HCT116 (cell line): Measurements from ENCODE around the gene RCOR3. TPM values are rescaled to one million over a fixed set of nuclear protein-coding genes. Genes with fewer than 3 reads are reported as not detected.

Experiments used
- ATAC-seq: fragments of 200-7000 bp; cut with Tn5 transposase; 2 replicates; pipeline ENCODE4 v1.9.1; 2020; ENCODE audit warnings: mild to moderate bottlenecking, moderate library complexity
- BruUV-seq: library from RNA; stranded (reverse); fragments of 400-500 nt; replicated peaks from 2 replicates; lab custom pipeline; 2021; lab: Mats Ljungman, UMichigan
- CTCF ChIA-PET: fragments of 300-600 bp; sonication (Branson Sonifier 250); formaldehyde crosslinking; loops from one replicate; lab custom pipeline; 2021; ENCODE audit warnings: antibody characterized with exemption; lab: Charles Lee
- POLR2A ChIA-PET: fragments of 300-600, 350-600 bp; sonication (Branson Sonifier 250); formaldehyde crosslinking; loops from one replicate; lab custom pipeline; 2021; ENCODE audit warnings: antibody characterized with exemption; lab: Charles Lee
- RAD21 ChIA-PET, 2 experiments: fragments of 300-600 bp; sonication (Branson Sonifier 250); formaldehyde crosslinking; loops; one replicate each; lab custom pipeline; 2023; ENCODE audit warnings: low total read pairs in 2 of 2; ENCODE audit not compliant: uncharacterized antibody in 2 of 2, unreplicated experiment in 2 of 2, low non-redundant PET in 1 of 2; lab: Charles Lee
- DNase-seq: peaks from one replicate; pipeline ENCODE4 v3.0.0-alpha.2; 2010; ENCODE audit warnings: low read depth, low spot score
- H2AFZ ChIP-seq: fragments of 200-600 bp; shearing (Covaris generic), sonication (generic); 2 replicates; pipeline ENCODE4 v1.6.1; 2017; ENCODE audit warnings: low read depth, mixed run types, mixed read lengths, antibody characterized with exemption, low read length; ENCODE audit not compliant: poor library complexity, severe bottlenecking
- H3K27ac ChIP-seq: 2 replicates; pipeline ENCODE4 v1.5.1; 2012; ENCODE audit warnings: low read depth, low read length
- H3K27me3 ChIP-seq: fragments of 200-600 bp; sonication (generic); 2 replicates; pipeline ENCODE4 v1.6.1; 2016; ENCODE audit warnings: mixed run types, low read length, mixed read lengths; ENCODE audit not compliant: insufficient read depth
- H3K36me3 ChIP-seq, 2 experiments: fragments of 200-500 bp in 1 of 2; fragments of 200-600 bp in 1 of 2; sonication (Bioruptor generic) in 1 of 2; sonication (generic) in 1 of 2; 2 replicates each; pipeline versions ENCODE4 v1.5.1 to v1.6.1; 2014 to 2016; ENCODE audit warnings: low read length in 2 of 2, inconsistent platforms in 1 of 2, mixed read lengths in 1 of 2, mixed run types in 1 of 2; ENCODE audit not compliant: insufficient read depth in 2 of 2, control insufficient read depth in 1 of 2
- H3K4me1 ChIP-seq, 2 experiments: fragments of 200-600 bp in 1 of 2; sonication (generic) in 1 of 2; 2 replicates each; pipeline versions ENCODE4 v1.5.1 to v1.6.1; 2012 to 2017; ENCODE audit warnings: low read length in 2 of 2, inconsistent platforms in 1 of 2, mild to moderate bottlenecking in 1 of 2, mixed read lengths in 1 of 2, mixed run types in 1 of 2, moderate library complexity in 1 of 2; ENCODE audit not compliant: insufficient read depth in 2 of 2, control insufficient read depth in 1 of 2
- H3K4me2 ChIP-seq: fragments of 200-600 bp; sonication (generic); 2 replicates; pipeline ENCODE4 v1.6.1; 2017; ENCODE audit warnings: mixed run types, low read length, mixed read lengths
- H3K4me3 ChIP-seq, 2 experiments: fragments of 200-600 bp in 1 of 2; sonication (generic) in 1 of 2; replicated peaks in 1 of 2; 2 replicates each; pipeline ENCODE4 v1.5.1; 2011 to 2016; ENCODE audit warnings: low read length in 2 of 2, control low read depth in 1 of 2, low read depth in 1 of 2, mild to moderate bottlenecking in 1 of 2, mixed read lengths in 1 of 2, mixed run types in 1 of 2
- H3K79me2 ChIP-seq: fragments of 200-600 bp; sonication (generic); 2 replicates; pipeline ENCODE4 v1.6.1; 2017; ENCODE audit warnings: mild to moderate bottlenecking, mixed run types, low read length, moderate library complexity, mixed read lengths; ENCODE audit not compliant: insufficient read depth
- H3K9ac ChIP-seq: fragments of 200-600 bp; sonication (generic); 2 replicates; pipeline ENCODE4 v1.6.1; 2016; ENCODE audit warnings: low read length, mixed read lengths
- H3K9me2 ChIP-seq: fragments of 200-600 bp; sonication (generic), shearing (Covaris generic); 2 replicates; pipeline ENCODE4 v1.6.1; 2017; ENCODE audit warnings: mixed run types, mild to moderate bottlenecking, moderate library complexity; ENCODE audit not compliant: insufficient read depth
- H3K9me3 ChIP-seq, 2 experiments: fragments of 200-500 bp in 1 of 2; fragments of 200-600 bp in 1 of 2; sonication (Bioruptor generic) in 1 of 2; sonication (generic) in 1 of 2; 2 replicates each; pipeline ENCODE4 v1.6.1; 2014 to 2017; ENCODE audit warnings: low read length in 2 of 2, mixed read lengths in 2 of 2, inconsistent platforms in 1 of 2, low read depth in 1 of 2, mild to moderate bottlenecking in 1 of 2, mixed run types in 1 of 2, moderate library complexity in 1 of 2; ENCODE audit not compliant: control insufficient read depth in 1 of 2, insufficient read depth in 1 of 2
- H4K20me1 ChIP-seq: fragments of 200-600 bp; sonication (generic), shearing (Covaris generic); 2 replicates; pipeline ENCODE4 v1.6.1; 2017; ENCODE audit warnings: mixed run types, mild to moderate bottlenecking, moderate library complexity; ENCODE audit not compliant: insufficient read depth
- ATF3 ChIP-seq: IDR thresholded peaks from 2 replicates; pipeline ENCODE4 v1.6.1; 2012
- CBX3 ChIP-seq: IDR thresholded peaks from 2 replicates; pipeline ENCODE4 v1.6.1; 2012; ENCODE audit warnings: low read depth
- EZH2phosphoT487 ChIP-seq: fragments of 200-600 bp; IDR thresholded peaks from 2 replicates; pipeline ENCODE4 v1.6.1; 2018; ENCODE audit warnings: antibody characterized with exemption, borderline replicate concordance
- FOSL1 ChIP-seq: IDR thresholded peaks from 2 replicates; pipeline ENCODE4 v1.6.1; 2012; ENCODE audit warnings: low read depth
- POLR2A ChIP-seq: IDR thresholded peaks from 2 replicates; pipeline ENCODE4 v1.7.0; 2011; ENCODE audit warnings: borderline replicate concordance; ENCODE audit not compliant: insufficient read depth, insufficient read length; ENCODE audit errors: extremely low read depth
- RAD21 ChIP-seq: IDR thresholded peaks from 2 replicates; pipeline ENCODE4 v1.6.1; 2012; ENCODE audit warnings: low read depth, mild to moderate bottlenecking
- SP1 ChIP-seq: IDR thresholded peaks from 2 replicates; pipeline ENCODE4 v1.6.1; 2012; ENCODE audit warnings: low read depth
- SRF ChIP-seq: IDR thresholded peaks from 2 replicates; pipeline ENCODE4 v1.6.1; 2012; ENCODE audit warnings: low read depth
- TCF7L2 ChIP-seq: IDR thresholded peaks from 2 replicates; pipeline ENCODE4 v1.7.0; 2011; ENCODE audit warnings: borderline replicate concordance, inconsistent platforms; ENCODE audit not compliant: insufficient read depth, insufficient read length; ENCODE audit errors: extremely low read depth
- YY1 ChIP-seq: IDR thresholded peaks from 2 replicates; pipeline ENCODE4 v1.6.1; 2011; ENCODE audit warnings: low read length, low read depth, moderate library complexity, mild to moderate bottlenecking; ENCODE audit not compliant: insufficient replicate concordance; ENCODE audit errors: extremely low read depth
- ZFX ChIP-seq: fragments of 450-650 bp; IDR thresholded peaks from 2 replicates; pipeline ENCODE4 v1.6.1; 2017
- intact Hi-C: fragments of 100-400 bp; cut with micrococcal nuclease; formaldehyde crosslinking; loops from 2 replicates; pipeline ENCODE4 v1.10.0; 2022
- total RNA-seq: library from RNA; stranded (reverse); gene quantifications from one replicate; pipeline ENCODE4 v1.2.1, GENCODE V29; 2021; ENCODE audit not compliant: unreplicated experiment
- TF ChIP-seq, protein P1 (sequence below): IDR thresholded peaks from 2 replicates; pipeline ENCODE4 v1.6.1; 2011; ENCODE audit warnings: mild to moderate bottlenecking, low read length, moderate library complexity; ENCODE audit not compliant: insufficient replicate concordance; ENCODE audit errors: extremely low read depth

Gene RCOR3
- total RNA-seq, 1 experiment from 2014 or later, result 25.7 TPM

GRCh38 chr1:211231873-211232272 is 27.3 kb upstream of the RCOR3 start:
- POLR2A ChIA-PET, result no interaction called here
- Histone ChIP-seq H3K79me2 (no peaks in the 10 kb centered on the region), H4K20me1 (no peaks in the 10 kb centered on the region)
- no peak for TF ChIP-seq SP1
- no peak for TF ChIP-seq CBX3
- TF ChIP-seq RAD21, result no peak
- no peak for TF ChIP-seq ATF3
- TF ChIP-seq FOSL1, result no peak
- TF ChIP-seq TCF7L2, result no peak
- TF ChIP-seq ZFX, result no peak
- no peak for TF ChIP-seq POLR2A
- TF ChIP-seq SRF, result no peak
- TF ChIP-seq YY1, result no peak
- TF ChIP-seq EZH2phosphoT487, result no peak
- TF ChIP-seq, protein P1, sequence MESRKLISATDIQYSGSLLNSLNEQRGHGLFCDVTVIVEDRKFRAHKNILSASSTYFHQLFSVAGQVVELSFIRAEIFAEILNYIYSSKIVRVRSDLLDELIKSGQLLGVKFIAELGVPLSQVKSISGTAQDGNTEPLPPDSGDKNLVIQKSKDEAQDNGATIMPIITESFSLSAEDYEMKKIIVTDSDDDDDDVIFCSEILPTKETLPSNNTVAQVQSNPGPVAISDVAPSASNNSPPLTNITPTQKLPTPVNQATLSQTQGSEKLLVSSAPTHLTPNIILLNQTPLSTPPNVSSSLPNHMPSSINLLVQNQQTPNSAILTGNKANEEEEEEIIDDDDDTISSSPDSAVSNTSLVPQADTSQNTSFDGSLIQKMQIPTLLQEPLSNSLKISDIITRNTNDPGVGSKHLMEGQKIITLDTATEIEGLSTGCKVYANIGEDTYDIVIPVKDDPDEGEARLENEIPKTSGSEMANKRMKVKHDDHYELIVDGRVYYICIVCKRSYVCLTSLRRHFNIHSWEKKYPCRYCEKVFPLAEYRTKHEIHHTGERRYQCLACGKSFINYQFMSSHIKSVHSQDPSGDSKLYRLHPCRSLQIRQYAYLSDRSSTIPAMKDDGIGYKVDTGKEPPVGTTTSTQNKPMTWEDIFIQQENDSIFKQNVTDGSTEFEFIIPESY, result no peak
- TF ChIP-seq, all 23 proteins: peak for 0
- no TSS peak for BruUV-seq
- DNase-seq, result no peak
- Histone ChIP-seq H3K9ac (no peak overlapping the region), H2AFZ (no peak overlapping the region), H3K4me2 (no peak overlapping the region), H3K4me1 (no peaks in the 10 kb centered on the region), H3K36me3 (no peaks in the 10 kb centered on the region), H3K27ac (no peak overlapping the region), H3K27me3 (no peaks in the 10 kb centered on the region), H3K9me3 (no peaks in the 10 kb centered on the region), H3K4me3 (no peak overlapping the region), H3K9me2 (no peaks in the 10 kb centered on the region)
- ChIA-PET RAD21 (no interaction called here), CTCF (no interaction called here)
- no peak for ATAC-seq
- intact Hi-C loops, result no loop called here
